Activated naive CD4-positive, alpha-beta T cell treated with anti-CD3 and anti-CD28 coated beads, Interleukin-2, amount 50 U/mL, for 72 hours (primary cell): ENCODE data around the gene SNX21. TPM values are rescaled to one million over a fixed set of nuclear protein-coding genes. Genes with fewer than 3 reads are reported as not detected.

Experiments used
- ATAC-seq, 2 donors: fragments of 150-1000 bp; cut with Tn5 transposase; 2 replicates each; pipeline ENCODE4 v1.10.0; 2021; ENCODE audit warnings: mild to moderate bottlenecking in 2 of 2, moderate library complexity in 2 of 2
- DNase-seq, 2 donors: peaks; one replicate each; pipeline ENCODE4 v3.0.0; 2021 to 2022; ENCODE audit warnings: low spot score in 2 of 2
- H3K27ac Mint-ChIP-seq, 2 donors: one replicate each; pipeline ENCODE4 v1.8.0; 2022; ENCODE audit warnings: mild to moderate bottlenecking in 2 of 2, mixed read lengths in 2 of 2
- H3K36me3 Mint-ChIP-seq, 2 donors: one replicate each; pipeline ENCODE4 v1.8.0; 2022; ENCODE audit warnings: mixed read lengths in 2 of 2
- H3K9me3 Mint-ChIP-seq, 2 donors: one replicate each; pipeline ENCODE4 v1.8.0; 2022; ENCODE audit warnings: mixed read lengths in 2 of 2
- total RNA-seq, 2 donors: library from RNA; stranded (reverse); gene quantifications; one replicate each; pipeline ENCODE4 v1.2.3, GENCODE V29; 2022

SNX21 gene
- total RNA-seq, 2 donors from 2014 or later: 2.1 to 2.5 TPM

DNA sequence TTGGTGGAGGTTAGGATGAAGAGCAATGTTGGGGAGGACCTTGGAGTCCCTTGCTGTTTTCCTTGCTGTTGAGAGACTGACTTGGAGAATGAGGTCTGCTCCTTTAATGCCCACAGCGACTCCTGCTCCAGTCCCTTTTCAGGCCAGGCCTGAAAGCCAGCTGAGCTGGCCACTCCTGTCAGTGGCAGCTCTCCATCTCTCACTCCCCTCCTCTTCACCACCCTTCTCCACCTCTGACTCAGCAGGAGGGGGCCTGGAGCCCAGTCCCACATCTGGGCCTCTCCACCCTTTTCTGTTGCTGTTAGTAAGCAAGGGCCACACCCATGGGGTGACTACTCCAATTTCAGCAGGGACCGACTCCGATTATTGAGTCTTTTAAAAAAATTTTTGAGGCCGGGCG lies 2.2 kb downstream of the SNX21 start:
- H3K27ac Mint-ChIP-seq: no peak overlapping the region

DNA sequence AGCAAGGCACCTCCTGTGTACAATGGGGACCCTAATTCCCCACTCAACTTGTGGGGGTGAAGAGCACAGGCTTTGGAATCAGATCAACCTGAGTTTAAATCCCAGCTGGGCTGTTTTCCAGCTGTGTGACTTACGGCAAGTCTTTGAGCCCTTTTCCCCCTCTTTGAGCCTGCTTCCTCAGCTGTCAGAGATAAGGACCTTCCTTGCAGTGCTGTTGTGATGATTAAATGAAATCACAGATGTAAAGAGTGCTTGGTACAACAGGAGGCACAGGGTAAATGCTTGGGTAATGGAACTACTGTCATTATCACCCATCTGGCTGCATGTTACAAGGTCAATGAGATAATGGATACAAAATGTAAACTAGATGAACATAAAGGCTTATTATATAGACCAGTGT lies 3.2 kb downstream of the SNX21 start:
- ATAC-seq: no peak
- no peaks in the 10 kb centered on the region for H3K9me3 Mint-ChIP-seq
- no peaks in the 10 kb centered on the region for H3K36me3 Mint-ChIP-seq

More for the DNA sequence above, 2.2 kb downstream of the SNX21 start:
- Mint-ChIP-seq H3K36me3 (no peaks in the 10 kb centered on the region), H3K9me3 (no peaks in the 10 kb centered on the region)
- DNase-seq (no peak), ATAC-seq (no peak)

DNA sequence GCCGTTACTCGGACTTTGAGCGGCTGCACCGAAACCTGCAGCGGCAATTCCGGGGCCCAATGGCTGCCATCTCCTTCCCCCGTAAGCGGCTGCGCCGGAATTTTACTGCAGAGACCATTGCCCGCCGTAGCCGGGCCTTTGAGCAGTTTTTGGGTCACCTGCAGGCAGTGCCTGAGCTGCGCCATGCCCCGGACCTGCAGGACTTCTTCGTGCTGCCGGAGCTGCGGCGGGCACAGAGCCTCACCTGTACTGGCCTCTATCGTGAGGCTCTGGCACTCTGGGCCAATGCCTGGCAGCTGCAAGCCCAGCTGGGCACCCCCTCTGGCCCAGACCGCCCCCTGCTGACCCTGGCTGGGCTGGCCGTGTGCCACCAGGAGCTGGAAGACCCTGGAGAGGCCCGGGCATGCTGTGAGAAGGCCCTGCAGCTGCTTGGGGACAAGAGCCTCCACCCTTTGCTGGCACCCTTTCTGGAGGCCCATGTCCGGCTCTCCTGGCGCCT lies 7.2 kb downstream of the SNX21 start:
- ATAC-seq (no peak), DNase-seq (no peak)
- Mint-ChIP-seq H3K36me3 (peaks cover 0 to 4% of the 10 kb centered on the region in 2 donors), H3K27ac (peak overlapping the region in 1 of 2 donors; percentile 44), H3K9me3 (no peaks in the 10 kb centered on the region)

More for the DNA sequence above, 3.2 kb downstream of the SNX21 start:
- no peak for DNase-seq
- H3K27ac Mint-ChIP-seq: no peak overlapping the region

DNA sequence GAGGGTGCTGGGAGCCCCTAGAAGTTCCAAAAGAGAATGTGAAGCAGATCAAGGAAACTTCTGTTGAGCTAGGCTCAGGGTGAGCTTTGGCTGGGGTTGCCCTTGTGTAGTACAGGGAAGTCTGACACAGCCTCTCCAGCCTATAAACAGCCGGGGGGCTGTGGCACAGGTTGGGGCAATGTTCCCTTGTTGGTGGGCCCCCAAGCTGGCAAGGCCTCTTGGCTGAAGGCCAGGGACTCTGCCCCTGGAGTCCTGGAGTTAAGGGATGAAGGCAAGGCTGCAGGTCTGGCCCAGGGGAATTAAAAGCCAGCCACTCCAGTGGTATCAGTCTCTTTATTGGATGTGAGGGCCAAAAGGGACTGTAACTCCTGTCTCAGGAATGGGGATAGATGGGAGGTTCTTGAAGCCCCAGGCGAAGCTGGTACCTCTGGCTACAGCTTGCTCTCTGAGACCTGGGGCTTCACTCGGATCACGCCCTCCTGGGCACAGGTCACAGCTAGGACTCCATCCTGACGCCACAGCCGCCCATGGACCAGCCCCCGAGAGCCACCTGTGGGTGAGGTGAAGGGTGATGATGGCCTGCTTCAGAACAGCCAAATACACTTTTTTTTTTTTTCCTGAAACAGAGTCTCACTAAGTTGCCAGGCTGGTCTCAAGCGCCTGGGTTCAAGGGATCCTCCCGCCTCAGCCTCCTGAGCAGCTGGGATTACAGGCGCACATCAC lies 8.0 kb downstream of the SNX21 start:
- DNase-seq (no peak), ATAC-seq (no peak)
- Mint-ChIP-seq H3K9me3 (no peaks in the 10 kb centered on the region), H3K27ac (peak overlapping the region in 1 of 2 donors; percentile 44), H3K36me3 (peaks cover 0 to 4% of the 10 kb centered on the region in 2 donors)

DNA sequence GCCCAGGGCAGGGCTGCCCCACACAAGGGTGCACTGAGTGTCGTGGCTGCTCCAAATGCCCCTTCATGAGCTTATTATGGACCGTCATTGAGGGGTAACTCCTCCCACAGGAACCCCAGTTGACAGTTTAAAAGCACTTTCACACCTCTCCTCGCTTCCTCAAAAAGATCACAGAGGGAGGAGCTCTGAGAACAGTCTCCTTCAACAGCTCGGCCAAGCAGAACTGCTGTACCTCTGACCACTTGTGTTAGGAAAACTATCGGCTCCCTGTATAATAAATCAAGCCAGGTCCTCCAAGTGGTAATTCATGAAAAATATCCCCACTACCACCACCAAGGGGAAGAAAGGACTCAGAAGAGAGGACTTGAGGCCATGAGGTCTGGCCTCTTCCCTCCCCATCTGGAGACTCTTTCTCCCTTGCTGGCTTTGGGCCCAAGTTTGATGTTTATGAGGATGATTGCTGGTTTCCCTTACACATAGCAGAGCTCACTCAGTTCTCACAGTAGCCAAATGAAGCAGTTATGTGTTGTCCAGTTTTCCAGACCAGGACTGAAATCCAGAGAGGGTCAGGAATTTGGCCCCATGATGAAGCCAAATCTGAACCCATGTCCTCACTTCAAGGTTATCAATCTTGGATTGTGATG lies 8.7 kb downstream of the SNX21 start:
- Mint-ChIP-seq H3K27ac (peak overlapping the region in 1 of 2 donors; percentile 79), H3K36me3 (peaks cover 0 to 4% of the 10 kb centered on the region in 2 donors), H3K9me3 (no peaks in the 10 kb centered on the region)
- ATAC-seq (no peak), DNase-seq (no peak)

DNA sequence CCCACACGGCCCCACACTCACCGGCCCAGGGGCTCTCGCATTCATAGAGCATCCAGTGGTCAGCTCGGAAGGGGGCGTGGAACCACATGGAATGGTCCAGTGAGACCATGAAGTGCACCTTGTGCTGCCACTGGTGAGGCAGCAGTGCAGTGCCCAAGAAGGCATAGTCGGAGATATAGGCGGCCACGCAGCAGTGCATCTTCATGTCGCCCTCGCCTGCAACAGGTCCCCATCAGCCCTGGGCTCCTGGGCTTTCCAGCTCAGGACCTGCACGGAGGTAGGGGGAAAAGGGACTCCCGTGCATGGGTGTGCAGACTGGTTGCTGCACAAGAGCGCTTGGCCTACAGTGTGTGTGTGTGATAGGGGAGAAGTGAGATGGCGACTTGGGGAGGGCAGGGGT lies 9.9 kb downstream of the SNX21 start:
- no peak for DNase-seq

DNA sequence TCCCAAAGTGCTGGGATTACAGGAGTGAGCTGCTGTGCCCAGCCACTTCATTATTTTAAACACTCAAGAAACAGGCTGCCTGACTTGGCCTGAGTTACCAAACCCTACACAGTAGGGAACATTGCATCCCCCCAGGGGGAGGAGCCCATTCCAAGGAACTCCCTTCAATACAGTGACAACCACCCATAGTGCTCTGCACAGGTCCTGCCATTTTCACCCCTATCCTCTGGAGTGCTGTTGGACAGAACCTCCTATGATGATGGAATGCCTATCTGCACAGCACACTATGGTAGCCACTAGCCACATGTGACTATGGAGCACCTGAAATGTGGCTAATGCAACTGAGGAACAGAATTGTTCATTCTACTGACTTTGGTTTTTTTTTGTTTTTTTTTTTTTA lies 11.9 kb downstream of the SNX21 start:
- DNase-seq (no peak), ATAC-seq (no peak)
- no peak overlapping the region for H3K27ac Mint-ChIP-seq
- peaks cover 0 to 4% of the 10 kb centered on the region in 2 donors for H3K36me3 Mint-ChIP-seq
- no peaks in the 10 kb centered on the region for H3K9me3 Mint-ChIP-seq

More for the DNA sequence above, 9.9 kb downstream of the SNX21 start:
- Mint-ChIP-seq H3K9me3 (no peaks in the 10 kb centered on the region), H3K27ac (no peak overlapping the region), H3K36me3 (peaks cover 0 to 4% of the 10 kb centered on the region in 2 donors)
- ATAC-seq: no peak

DNA sequence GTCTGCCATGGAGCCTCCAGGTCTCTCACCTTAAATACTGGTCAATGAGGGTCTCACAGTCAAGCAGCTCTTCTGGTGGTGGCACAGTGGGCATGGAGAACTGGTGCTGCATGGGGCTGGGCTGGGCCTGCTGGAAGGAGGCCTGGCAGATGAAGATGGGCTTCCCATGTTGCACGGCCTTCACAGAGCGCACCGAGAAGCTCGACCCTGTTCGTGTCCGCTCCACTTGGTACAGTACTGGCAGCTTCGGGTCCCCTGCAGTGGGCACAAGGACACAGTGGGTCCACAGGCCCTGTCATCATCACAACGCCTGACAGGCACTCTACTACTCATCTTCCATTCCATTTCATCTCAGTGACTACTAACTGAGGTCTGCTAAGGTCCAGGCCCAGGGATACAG lies 14.8 kb downstream of the SNX21 start:
- DNase-seq (no peak), ATAC-seq (no peak)
- Mint-ChIP-seq H3K27ac (no peak overlapping the region), H3K9me3 (no peaks in the 10 kb centered on the region), H3K36me3 (peaks cover 0 to 4% of the 10 kb centered on the region in 2 donors)

DNA sequence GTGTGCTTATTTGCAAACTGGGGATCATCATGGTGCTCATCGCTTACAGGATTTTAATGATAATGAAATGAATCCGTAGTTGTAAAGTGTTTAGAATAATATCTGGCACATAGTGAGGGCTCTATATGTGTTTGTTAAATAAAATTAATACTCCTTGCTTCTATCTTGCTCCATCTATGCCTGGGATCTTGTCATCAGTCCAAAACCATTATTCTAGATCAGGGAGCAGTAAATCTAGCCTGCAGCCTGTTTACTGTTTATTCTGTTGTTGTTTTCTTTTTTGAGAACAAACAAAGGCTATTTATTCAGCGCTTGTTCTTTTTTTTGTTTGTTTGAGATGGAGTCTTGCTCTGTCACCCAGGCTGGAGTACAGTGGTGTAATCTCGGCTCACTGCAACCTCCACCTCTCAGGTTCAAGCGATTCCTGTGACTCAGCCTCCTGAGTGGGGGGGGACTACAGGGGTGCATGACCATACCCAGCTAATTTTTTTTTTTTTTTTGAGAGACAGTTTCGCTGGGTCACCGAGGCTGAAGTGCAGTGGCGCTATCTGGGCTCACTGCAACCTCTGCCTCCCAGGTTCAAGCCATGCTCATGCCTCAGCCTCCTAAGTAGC lies 15.5 kb downstream of the SNX21 start:
- H3K36me3 Mint-ChIP-seq: peaks cover 0 to 4% of the 10 kb centered on the region in 2 donors
- no peak for ATAC-seq
- H3K27ac Mint-ChIP-seq: peak overlapping the region in 1 of 2 donors; percentile 19

DNA sequence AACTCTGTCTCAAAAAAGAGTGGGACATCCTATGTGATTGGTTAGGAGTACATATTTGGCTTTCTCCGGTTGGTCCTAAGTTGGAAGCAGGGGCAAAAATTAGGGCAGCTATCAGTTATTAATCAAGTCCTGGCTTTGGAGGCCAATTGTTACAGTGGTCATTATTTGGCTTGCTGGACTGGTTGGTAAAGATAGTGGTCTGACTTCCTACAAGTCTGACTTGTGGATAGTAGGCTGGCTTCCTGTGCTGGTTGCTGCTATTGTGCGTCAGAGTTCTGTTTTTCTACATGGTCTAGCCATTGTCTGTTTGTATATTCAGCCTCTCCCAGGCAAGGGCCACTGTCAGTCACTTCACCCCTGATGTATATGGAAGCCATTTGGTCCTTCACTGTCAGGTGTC lies 16.6 kb downstream of the SNX21 start:
- ATAC-seq (no peak), DNase-seq (no peak)
- H3K36me3 Mint-ChIP-seq: no peaks in the 10 kb centered on the region
- H3K27ac Mint-ChIP-seq: peak overlapping the region in 1 of 2 donors; percentile 74
- no peaks in the 10 kb centered on the region for H3K9me3 Mint-ChIP-seq

More for the DNA sequence above, 15.5 kb downstream of the SNX21 start:
- H3K9me3 Mint-ChIP-seq: no peaks in the 10 kb centered on the region
- DNase-seq: no peak

DNA sequence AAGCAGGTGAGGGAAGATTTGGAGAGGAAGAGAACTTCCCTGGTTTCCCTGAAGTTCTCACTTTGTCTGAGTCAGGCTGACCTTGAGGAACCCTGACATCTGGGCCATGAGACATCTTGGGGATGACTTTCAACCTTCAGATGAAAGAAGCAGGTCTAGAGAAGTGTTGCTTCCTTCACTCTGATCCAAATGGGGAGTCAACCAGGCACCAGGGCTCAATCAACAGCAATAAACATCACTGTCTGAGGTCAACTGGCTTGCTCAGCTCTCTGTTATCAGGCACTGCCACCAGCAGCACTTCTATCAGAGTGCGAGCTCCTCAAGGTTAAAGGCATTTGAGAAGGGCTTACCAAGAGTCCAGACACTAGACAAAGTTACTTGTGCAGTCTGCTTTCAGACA lies 17.3 kb downstream of the SNX21 start:
- no peak for DNase-seq

DNA sequence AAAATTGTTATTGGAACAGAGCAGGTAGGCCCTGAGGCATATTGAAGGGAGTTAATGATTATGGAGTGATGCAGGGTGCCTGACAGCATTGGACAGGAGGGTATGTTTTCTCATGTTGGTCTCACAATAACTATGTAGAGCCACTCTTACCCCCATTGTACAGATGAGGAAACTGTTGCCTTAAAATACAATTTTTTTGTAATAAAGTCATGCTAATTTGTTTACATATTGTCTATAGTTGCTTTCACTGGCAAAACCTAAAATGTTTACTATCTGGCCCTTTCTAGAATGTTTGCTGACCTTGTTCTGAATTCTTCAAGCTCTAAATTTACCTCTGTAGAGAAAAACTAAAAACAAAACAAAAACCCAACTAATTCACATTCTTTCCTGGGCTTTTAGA lies 17.9 kb downstream of the SNX21 start:
- ATAC-seq: no peak
- H3K9me3 Mint-ChIP-seq: no peaks in the 10 kb centered on the region
- H3K36me3 Mint-ChIP-seq: peaks cover 1 to 2% of the 10 kb centered on the region in 2 donors
- H3K27ac Mint-ChIP-seq: peak overlapping the region in 1 of 2 donors; percentile 65
- no peak for DNase-seq

More for the DNA sequence above, 17.3 kb downstream of the SNX21 start:
- H3K9me3 Mint-ChIP-seq: no peaks in the 10 kb centered on the region
- peak overlapping the region in 1 of 2 donors; percentile 74 for H3K27ac Mint-ChIP-seq
- H3K36me3 Mint-ChIP-seq: no peaks in the 10 kb centered on the region
- no peak for ATAC-seq

DNA sequence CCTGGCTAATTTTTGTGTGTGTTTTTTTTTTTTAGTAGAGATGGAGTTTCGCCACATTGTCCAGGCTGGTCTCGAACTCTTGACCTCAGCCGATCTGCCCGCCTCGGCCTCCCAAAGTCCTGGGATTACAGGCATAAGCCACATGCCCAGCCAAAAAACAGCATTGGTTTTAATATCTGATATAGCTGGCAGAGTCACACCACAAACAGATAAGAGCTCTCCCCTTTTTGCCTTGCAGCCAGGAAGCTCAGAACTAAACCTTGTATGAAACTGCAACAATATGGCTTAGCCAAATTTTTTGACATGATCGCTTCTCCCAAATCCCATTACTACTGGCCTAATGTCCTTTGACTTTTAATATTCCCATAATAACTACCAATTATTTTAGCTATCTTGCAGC lies 18.7 kb downstream of the SNX21 start:
- Mint-ChIP-seq H3K9me3 (no peaks in the 10 kb centered on the region), H3K27ac (no peak overlapping the region)

DNA sequence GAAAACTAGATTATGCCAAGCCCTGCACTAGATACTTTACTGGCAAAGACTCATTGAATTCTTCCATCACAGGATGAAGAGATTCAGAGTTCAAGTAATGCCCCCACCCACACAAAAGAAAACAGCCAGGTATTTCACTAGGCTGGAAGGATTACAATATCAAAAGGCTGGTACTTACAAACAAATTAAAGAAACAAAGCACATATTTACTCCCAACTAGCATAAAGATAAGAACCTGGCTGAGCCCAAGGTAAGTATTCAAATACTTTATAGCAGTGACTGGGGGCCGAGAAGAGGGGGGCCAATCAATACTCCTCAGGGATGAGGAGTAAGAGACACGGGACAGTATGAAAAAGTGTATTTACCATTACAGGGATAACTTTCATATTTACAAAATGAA lies 19.9 kb downstream of the SNX21 start:
- H3K36me3 Mint-ChIP-seq: peaks cover 6 to 17% of the 10 kb centered on the region in 2 donors
- no peak overlapping the region for H3K27ac Mint-ChIP-seq
- H3K9me3 Mint-ChIP-seq: no peaks in the 10 kb centered on the region
- ATAC-seq: no peak
- no peak for DNase-seq

More for the DNA sequence above, 18.7 kb downstream of the SNX21 start:
- peaks cover 6 to 7% of the 10 kb centered on the region in 2 donors for H3K36me3 Mint-ChIP-seq
- DNase-seq (no peak), ATAC-seq (no peak)

DNA sequence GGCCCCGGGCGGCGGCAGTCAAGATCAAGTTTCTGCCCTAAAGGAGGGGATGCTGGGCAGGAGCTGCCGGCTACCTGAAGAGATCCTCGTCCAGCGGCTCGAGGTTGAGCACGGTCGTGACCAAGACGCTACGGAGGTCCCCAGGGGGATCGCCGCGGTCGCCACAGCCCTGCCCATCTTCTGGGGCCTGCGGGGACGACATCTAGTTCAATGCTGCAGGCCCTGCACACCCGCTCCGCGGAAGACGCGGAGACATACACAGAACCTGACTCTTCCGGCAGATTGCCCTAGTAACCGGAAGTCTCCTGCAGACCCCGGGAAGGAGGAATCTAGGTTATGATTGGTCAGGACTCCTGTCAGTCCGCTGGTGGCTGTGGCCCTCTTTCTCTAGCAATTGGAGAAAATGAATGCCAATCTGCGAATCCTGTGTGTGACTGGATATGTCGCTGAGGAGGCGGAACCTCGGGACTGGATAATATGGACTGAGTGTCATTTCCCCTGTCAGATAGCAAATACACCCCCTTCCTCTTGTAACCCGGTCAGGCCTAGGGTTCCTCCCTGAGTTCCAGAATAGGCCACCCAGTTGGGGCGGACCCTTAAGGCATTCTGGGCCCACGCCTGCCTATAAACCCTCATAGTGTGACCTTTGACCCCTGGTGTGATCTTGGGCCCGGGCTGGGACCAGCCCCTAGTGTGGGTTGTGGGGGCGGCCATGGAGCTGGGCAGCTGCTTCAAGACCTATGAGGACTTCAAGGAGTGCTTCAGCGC lies 23.7 kb downstream of the SNX21 start, which contains the start of the genes ACOT8 and ZSWIM3:
TSS of gene ACOT8 (minus strand) at position 279 of the 768 bp plus-strand sequence. CDS start at position 202, 77 bp downstream.
TSS of gene ZSWIM3 (plus strand) at position 501 of the 768 bp plus-strand sequence. CDS start at position 713, 212 bp downstream.
- no peaks in the 10 kb centered on the region for H3K9me3 Mint-ChIP-seq
- peak within 1 kb of the TSS; percentile 97 to 98 for H3K27ac Mint-ChIP-seq
- H3K36me3 Mint-ChIP-seq: peaks cover 6 to 18% of the 10 kb centered on the region in 2 donors
- peak; percentile 97 to 98 for ATAC-seq
- peak; percentile 93 to 95 for DNase-seq

DNA sequence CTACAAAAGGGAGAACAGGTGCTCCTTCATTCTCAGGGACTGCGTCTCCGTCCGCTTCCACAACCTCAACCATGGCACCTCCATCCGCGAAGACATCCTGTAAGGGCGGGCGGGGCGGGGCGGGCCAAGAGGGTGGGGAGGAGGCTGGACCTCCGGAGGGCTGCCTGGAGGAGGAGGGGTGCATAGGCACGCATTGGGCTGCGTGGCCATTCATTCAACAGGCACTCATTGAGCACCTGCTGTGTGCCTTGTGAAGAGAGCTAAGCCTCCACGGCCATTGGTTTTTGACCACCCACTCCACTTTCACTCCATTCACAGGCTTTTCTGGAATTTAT lies 24.2 kb downstream of the SNX21 start:
- H3K27ac Mint-ChIP-seq: peak overlapping the region; percentile 97 to 98
- no peak for DNase-seq
- peak; percentile 49 to 61 for ATAC-seq
- peaks cover 6 to 18% of the 10 kb centered on the region in 2 donors for H3K36me3 Mint-ChIP-seq
- H3K9me3 Mint-ChIP-seq: no peaks in the 10 kb centered on the region
